Esophagus squamous epithelium (tissue), 4 donors: ENCODE data around the gene CACNG4.

Experiments used
- POLR2A ChIP-seq, 4 donors: fragments of 450-650 bp; IDR thresholded peaks; one replicate each; pipeline ENCODE4 v1.6.1; 2017; ENCODE audit warnings: antibody characterized with exemption in 4 of 4, mild to moderate bottlenecking in 4 of 4, moderate library complexity in 3 of 4
- TF ChIP-seq, protein P1 (sequence below), 6 experiments: fragments of 450-650 bp in 4 of 6; fragments of 200-600 bp in 2 of 6; sonication (generic) in 2 of 6; IDR thresholded peaks; one replicate each; pipeline ENCODE4 v1.5.1; 2016 to 2019; ENCODE audit warnings: antibody characterized with exemption in 6 of 6, mild to moderate bottlenecking in 4 of 6, moderate library complexity in 4 of 6

DNA sequence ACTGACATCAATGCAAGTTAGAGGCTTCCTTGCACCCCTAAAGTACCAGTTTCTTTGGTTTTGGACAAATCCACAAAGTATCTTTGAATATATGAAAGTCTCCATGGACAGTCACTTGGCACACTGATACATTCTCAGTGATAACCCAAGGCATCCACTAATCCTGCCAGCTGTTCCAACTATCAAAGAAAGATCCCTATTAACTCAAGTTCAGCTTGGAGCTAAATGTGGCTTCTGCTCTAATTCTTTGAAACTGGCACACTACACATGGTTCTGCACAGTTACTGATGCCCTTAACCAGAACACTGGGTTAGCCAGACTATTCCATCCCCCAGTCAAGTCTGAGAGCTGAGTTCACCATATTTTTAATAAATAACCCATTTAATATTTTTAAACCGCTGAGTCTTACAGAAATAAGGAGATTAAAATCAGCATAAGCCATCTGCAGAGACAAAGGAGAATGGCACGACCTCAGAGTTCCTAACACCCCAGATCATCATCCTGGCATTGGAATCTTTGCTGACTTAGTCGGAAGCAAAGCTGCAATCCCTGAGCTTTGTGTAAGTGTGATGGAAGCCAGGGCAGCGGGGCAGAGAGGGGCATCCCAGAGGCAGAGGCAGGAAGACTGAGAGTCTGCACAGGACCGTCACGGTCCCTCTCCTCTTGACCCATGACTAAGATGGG, 86.1 kb downstream of the CACNG4 start:
- TF ChIP-seq, protein P1, sequence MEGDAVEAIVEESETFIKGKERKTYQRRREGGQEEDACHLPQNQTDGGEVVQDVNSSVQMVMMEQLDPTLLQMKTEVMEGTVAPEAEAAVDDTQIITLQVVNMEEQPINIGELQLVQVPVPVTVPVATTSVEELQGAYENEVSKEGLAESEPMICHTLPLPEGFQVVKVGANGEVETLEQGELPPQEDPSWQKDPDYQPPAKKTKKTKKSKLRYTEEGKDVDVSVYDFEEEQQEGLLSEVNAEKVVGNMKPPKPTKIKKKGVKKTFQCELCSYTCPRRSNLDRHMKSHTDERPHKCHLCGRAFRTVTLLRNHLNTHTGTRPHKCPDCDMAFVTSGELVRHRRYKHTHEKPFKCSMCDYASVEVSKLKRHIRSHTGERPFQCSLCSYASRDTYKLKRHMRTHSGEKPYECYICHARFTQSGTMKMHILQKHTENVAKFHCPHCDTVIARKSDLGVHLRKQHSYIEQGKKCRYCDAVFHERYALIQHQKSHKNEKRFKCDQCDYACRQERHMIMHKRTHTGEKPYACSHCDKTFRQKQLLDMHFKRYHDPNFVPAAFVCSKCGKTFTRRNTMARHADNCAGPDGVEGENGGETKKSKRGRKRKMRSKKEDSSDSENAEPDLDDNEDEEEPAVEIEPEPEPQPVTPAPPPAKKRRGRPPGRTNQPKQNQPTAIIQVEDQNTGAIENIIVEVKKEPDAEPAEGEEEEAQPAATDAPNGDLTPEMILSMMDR (IDR thresholded peaks at IDR 0.05), result no peak
- TF ChIP-seq POLR2A (IDR thresholded peaks at IDR 0.05), result no peak
